B cell (primary cell): ENCODE measurements around the gene RNF8. TPM values are rescaled to one million over a fixed set of nuclear protein-coding genes. Genes with fewer than 3 reads are reported as not detected.

Experiments used
- ATAC-seq: fragments of 200-7000 bp; cut with Tn5 transposase; one replicate; pipeline ENCODE4 v1.10.0; 2021; ENCODE audit warnings: low read depth, mild to moderate bottlenecking, moderate number of reproducible peaks, moderate library complexity
- CTCF ChIA-PET: fragments of 350-600 bp; sonication (Branson Sonifier 250); formaldehyde crosslinking; loops from one replicate; lab custom pipeline; 2021; ENCODE audit warnings: antibody characterized with exemption, inconsistent platforms; lab: Charles Lee
- POLR2A ChIA-PET: fragments of 350-600 bp; sonication (Branson Sonifier 250); formaldehyde crosslinking; loops from one replicate; lab custom pipeline; 2021; ENCODE audit warnings: antibody characterized with exemption; lab: Charles Lee
- DNase-seq: peaks from one replicate; pipeline ENCODE4 v3.0.0; 2013
- H2AFZ ChIP-seq: 2 replicates; pipeline ENCODE4 v1.6.1; 2012; ENCODE audit warnings: mild to moderate bottlenecking, low read depth, low read length; ENCODE audit not compliant: insufficient read depth, poor library complexity, severe bottlenecking
- H3K27ac ChIP-seq, 2 donors: 1 replicate in 1 of 2; 2 replicates in 1 of 2; pipeline ENCODE4 v1.5.1; 2012 to 2013; ENCODE audit warnings: low read length in 2 of 2, mild to moderate bottlenecking in 2 of 2, moderate library complexity in 1 of 2
- H3K27me3 ChIP-seq, 4 experiments: fragments of 200-600 bp in 1 of 4; sonication (generic) in 1 of 4; replicated peaks in 1 of 4; 1 replicate in 2 of 4; 2 replicates in 2 of 4; pipeline versions ENCODE4 v1.6.1 to v1.7.0; 2013 to 2016; ENCODE audit warnings: low read length in 3 of 4, mild to moderate bottlenecking in 2 of 4, mixed read lengths in 1 of 4, moderate library complexity in 1 of 4; ENCODE audit not compliant: insufficient read depth in 4 of 4, control insufficient read depth in 3 of 4; ENCODE audit errors: control extremely low read depth in 1 of 4
- H3K36me3 ChIP-seq, 2 experiments: replicated peaks in 1 of 2; 1 replicate in 1 of 2; 2 replicates in 1 of 2; pipeline versions ENCODE4 v1.6.1 to v1.7.1; 2013; ENCODE audit warnings: low read length in 1 of 2; ENCODE audit not compliant: insufficient read depth in 2 of 2, control insufficient read depth in 1 of 2; ENCODE audit errors: control extremely low read depth in 1 of 2, extremely low read depth in 1 of 2
- H3K4me1 ChIP-seq, 2 donors: fragments of 200-600 bp in 1 of 2; sonication (generic) in 1 of 2; 1 replicate in 1 of 2; 2 replicates in 1 of 2; pipeline versions ENCODE4 v1.5.1 to v1.6.1; 2013 to 2017; ENCODE audit warnings: low read length in 2 of 2; ENCODE audit not compliant: control insufficient read depth in 2 of 2, insufficient read depth in 2 of 2
- H3K4me2 ChIP-seq: replicated peaks from 2 replicates; pipeline ENCODE3; 2012; ENCODE audit warnings: mild to moderate bottlenecking, low read depth, low read length; ENCODE audit not compliant: poor library complexity, severe bottlenecking
- H3K4me3 ChIP-seq, 5 experiments: fragments of 200-600 bp in 1 of 5; sonication (generic) in 1 of 5; 1 replicate in 3 of 5; 2 replicates in 2 of 5; pipeline versions ENCODE4 v1.5.1 to v1.7.0; 2011 to 2016; ENCODE audit warnings: low read length in 4 of 5, mild to moderate bottlenecking in 4 of 5, low read depth in 2 of 5, control low read depth in 1 of 5, moderate library complexity in 1 of 5; ENCODE audit not compliant: insufficient read depth in 1 of 5; ENCODE audit errors: control extremely low read depth in 1 of 5, extremely low read depth in 1 of 5
- H3K79me2 ChIP-seq: fragments of 200-600 bp; sonication (generic); one replicate; pipeline ENCODE4 v1.6.0; 2016; ENCODE audit warnings: low read length; ENCODE audit not compliant: control insufficient read depth, insufficient read depth
- H3K9ac ChIP-seq: fragments of 200-600 bp; sonication (generic); 2 replicates; pipeline ENCODE4 v1.6.1; 2017; ENCODE audit warnings: mild to moderate bottlenecking, low read length, moderate library complexity
- H3K9me3 ChIP-seq, 3 donors: one replicate each; pipeline versions ENCODE4 v1.6.1 to v1.7.1; 2013; ENCODE audit warnings: low read length in 2 of 3; ENCODE audit not compliant: control insufficient read depth in 2 of 3, insufficient read depth in 1 of 3; ENCODE audit errors: control extremely low read depth in 1 of 3
- H4K20me1 ChIP-seq: 2 replicates; pipeline ENCODE4 v1.6.0; 2012; ENCODE audit warnings: mild to moderate bottlenecking, low read length; ENCODE audit not compliant: insufficient read depth, control insufficient read depth, poor library complexity, severe bottlenecking
- H3K27ac Mint-ChIP-seq: one replicate; pipeline ENCODE4 v1.8.0; 2021; ENCODE audit warnings: mixed read lengths
- H3K27me3 Mint-ChIP-seq: one replicate; pipeline ENCODE4 v1.8.0; 2021; ENCODE audit warnings: mixed read lengths
- H3K4me1 Mint-ChIP-seq: one replicate; pipeline ENCODE4 v1.8.0; 2021; ENCODE audit warnings: mixed read lengths
- H3K4me3 Mint-ChIP-seq: one replicate; pipeline ENCODE4 v1.8.0; 2021; ENCODE audit warnings: mixed read lengths
- H3K9me3 Mint-ChIP-seq: one replicate; pipeline ENCODE4 v1.8.0; 2022; ENCODE audit warnings: mixed read lengths; ENCODE audit not compliant: insufficient read depth
- EZH2 ChIP-seq: IDR thresholded peaks from 2 replicates; pipeline ENCODE4 v1.6.1; 2012; ENCODE audit warnings: borderline replicate concordance, low read depth, mild to moderate bottlenecking, moderate library complexity, low read length; ENCODE audit not compliant: insufficient read depth, poor library complexity, severe bottlenecking
- WGBS: methylation state at CpG from one replicate; pipeline ENCODE4 v1.1.5; 2013; ENCODE audit warnings: missing lambda C conversion rate; ENCODE audit not compliant: insufficient coverage; 5-methylcytosine and 5-hydroxymethylcytosine counted together
- intact Hi-C: fragments of 100-400 bp; cut with micrococcal nuclease; formaldehyde crosslinking; loops from one replicate; pipeline ENCODE4 v1.10.0; 2022
- polyA plus RNA-seq: library from polyadenylated mRNA; depleted of rRNA; stranded (reverse); fragments of >200 nt; gene quantifications from 2 replicates; pipeline ENCODE4 v1.2.3, GENCODE V29; 2012
- total RNA-seq, 2 donors: library from RNA; stranded (reverse); fragments of 120-200 nt in 1 of 2; gene quantifications; 1 replicate in 1 of 2; 2 replicates in 1 of 2; pipeline versions ENCODE4 v1.2.3 to v1.2.4, GENCODE V29; 2013 to 2022
- TF ChIP-seq, protein P1 (sequence below): fragments of 200-600 bp; IDR thresholded peaks from one replicate; pipeline ENCODE4 v1.8.0; 2022; ENCODE audit warnings: antibody characterized with exemption, mild to moderate bottlenecking

RNF8 gene
- total and polyA plus RNA-seq, 2 donors (not counting 1 experiment from before 2014, with no cell fraction given), result 5.3 to 16.9 TPM

DNA sequence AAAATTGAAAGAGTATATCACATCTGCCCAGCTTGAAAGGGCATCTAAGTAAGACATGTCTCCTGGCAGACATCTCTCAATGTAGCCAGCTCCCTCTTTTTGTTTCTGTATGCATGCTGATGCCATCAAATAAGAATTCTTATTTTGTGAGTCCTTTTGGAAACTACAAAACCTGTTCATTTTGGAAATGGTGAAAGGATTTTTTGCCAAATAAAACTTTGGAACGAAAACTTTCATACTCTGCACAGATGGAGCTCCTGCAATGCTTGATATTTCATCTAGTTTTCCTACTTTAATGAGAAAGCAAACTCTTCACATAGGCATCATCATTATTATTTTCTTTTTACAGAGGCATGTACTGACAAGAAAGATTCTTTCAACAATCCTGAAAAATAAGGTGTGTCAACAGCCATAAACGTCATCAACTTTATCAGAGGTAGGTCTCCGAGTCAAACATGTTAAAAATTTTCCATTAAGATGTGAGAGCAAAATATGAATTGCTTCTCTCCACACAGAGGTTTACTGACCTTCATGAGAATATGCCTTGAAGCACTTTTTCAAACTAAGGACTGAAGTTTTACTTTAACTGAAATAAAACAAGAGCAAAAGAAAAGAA, 53.1 kb downstream of the RNF8 start:
- no peaks in the 10 kb centered on the region for H3K27me3 ChIP-seq
- no peak overlapping the region for H3K9ac ChIP-seq
- no peaks in the 10 kb centered on the region for H4K20me1 ChIP-seq
- no peak overlapping the region for H3K27ac Mint-ChIP-seq
- ATAC-seq (no peak), DNase-seq (no peak)
- H3K4me2 ChIP-seq, result no peak overlapping the region
- H3K36me3 ChIP-seq, result no peaks in the 10 kb centered on the region
- POLR2A ChIA-PET, result no interaction called here
- H2AFZ ChIP-seq, result no peak overlapping the region
- H3K4me3 ChIP-seq, result no peak overlapping the region
- no peak overlapping the region for H3K27ac ChIP-seq
- no CpG with 5 or more reads among the region's 3 CpGs for WGBS
- peaks cover 0 to 2% (median 0%) of the 10 kb centered on the region in 3 donors for H3K9me3 ChIP-seq
- CTCF ChIA-PET, result no interaction called here
- H3K4me1 Mint-ChIP-seq, result no peaks in the 10 kb centered on the region
- H3K27me3 Mint-ChIP-seq, result no peaks in the 10 kb centered on the region
- TF ChIP-seq EZH2, result no peak
- TF ChIP-seq, protein P1, sequence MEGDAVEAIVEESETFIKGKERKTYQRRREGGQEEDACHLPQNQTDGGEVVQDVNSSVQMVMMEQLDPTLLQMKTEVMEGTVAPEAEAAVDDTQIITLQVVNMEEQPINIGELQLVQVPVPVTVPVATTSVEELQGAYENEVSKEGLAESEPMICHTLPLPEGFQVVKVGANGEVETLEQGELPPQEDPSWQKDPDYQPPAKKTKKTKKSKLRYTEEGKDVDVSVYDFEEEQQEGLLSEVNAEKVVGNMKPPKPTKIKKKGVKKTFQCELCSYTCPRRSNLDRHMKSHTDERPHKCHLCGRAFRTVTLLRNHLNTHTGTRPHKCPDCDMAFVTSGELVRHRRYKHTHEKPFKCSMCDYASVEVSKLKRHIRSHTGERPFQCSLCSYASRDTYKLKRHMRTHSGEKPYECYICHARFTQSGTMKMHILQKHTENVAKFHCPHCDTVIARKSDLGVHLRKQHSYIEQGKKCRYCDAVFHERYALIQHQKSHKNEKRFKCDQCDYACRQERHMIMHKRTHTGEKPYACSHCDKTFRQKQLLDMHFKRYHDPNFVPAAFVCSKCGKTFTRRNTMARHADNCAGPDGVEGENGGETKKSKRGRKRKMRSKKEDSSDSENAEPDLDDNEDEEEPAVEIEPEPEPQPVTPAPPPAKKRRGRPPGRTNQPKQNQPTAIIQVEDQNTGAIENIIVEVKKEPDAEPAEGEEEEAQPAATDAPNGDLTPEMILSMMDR, result no peak
- no peaks in the 10 kb centered on the region for H3K79me2 ChIP-seq
- H3K4me3 Mint-ChIP-seq, result no peak overlapping the region
- H3K4me1 ChIP-seq, result no peaks in the 10 kb centered on the region
- intact Hi-C loops, result no loop called here
- H3K9me3 Mint-ChIP-seq, result peaks cover 2% of the 10 kb centered on the region

DNA sequence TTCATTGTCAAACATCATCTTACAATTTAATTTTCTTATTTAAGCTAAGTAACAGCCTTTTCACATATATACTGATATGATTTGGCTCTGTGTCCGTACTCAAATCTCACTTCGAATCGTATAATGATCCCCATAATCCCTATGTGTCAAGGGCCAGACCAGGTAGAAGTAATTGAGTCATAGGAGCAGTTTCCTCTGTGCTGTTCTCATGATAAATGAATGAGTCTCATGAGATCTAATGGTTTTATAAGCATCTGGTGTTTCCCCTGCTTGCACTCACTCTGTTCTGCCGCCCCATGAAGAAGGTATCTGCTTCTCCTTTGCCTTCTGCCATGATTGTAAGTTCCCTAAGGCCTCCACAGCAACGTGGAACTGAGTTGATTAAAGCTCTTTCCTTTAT, 54.2 kb downstream of the RNF8 start:
- H3K9me3 Mint-ChIP-seq, result peaks cover 2% of the 10 kb centered on the region
- no CpG with 5 or more reads among the region's 5 CpGs for WGBS
- peaks cover 0 to 2% (median 0%) of the 10 kb centered on the region in 3 donors for H3K9me3 ChIP-seq
- no peak overlapping the region for H3K4me3 Mint-ChIP-seq
- no peaks in the 10 kb centered on the region for H3K4me1 ChIP-seq
- H3K4me1 Mint-ChIP-seq, result no peaks in the 10 kb centered on the region
- H3K27me3 Mint-ChIP-seq, result no peaks in the 10 kb centered on the region
- H3K36me3 ChIP-seq, result no peaks in the 10 kb centered on the region
- no peak overlapping the region for H3K9ac ChIP-seq
- no peak overlapping the region for H3K27ac Mint-ChIP-seq
- intact Hi-C loops, result no loop called here
- H3K79me2 ChIP-seq, result no peaks in the 10 kb centered on the region
- POLR2A ChIA-PET, result no interaction called here
- DNase-seq (no peak), ATAC-seq (no peak)
- no peaks in the 10 kb centered on the region for H3K27me3 ChIP-seq
- H2AFZ ChIP-seq, result no peak overlapping the region
- no peak overlapping the region for H3K27ac ChIP-seq
- TF ChIP-seq, protein P1, result no peak
- no peak for TF ChIP-seq EZH2
- H4K20me1 ChIP-seq, result no peaks in the 10 kb centered on the region
- CTCF ChIA-PET, result no interaction called here
- H3K4me2 ChIP-seq, result no peak overlapping the region
- no peak overlapping the region for H3K4me3 ChIP-seq
